HG02642 (cell line): Measurements from ENCODE around the gene GGA1.
A peak's percentile ranks its signal among the peaks of the same experiment; 100 is the strongest.

ENCODE experiments used
- ATAC-seq: cut with Tn5 transposase; IDR thresholded peaks from one replicate; pipeline ENCODE4 v1.9.1; 2021; ENCODE audit warnings: mild to moderate bottlenecking; ENCODE audit not compliant: unreplicated experiment, poor library complexity

The GGA1 gene

GRCh38 chr22:37608477-37609239, at the start of gene GGA1:
Gene GGA1, plus strand, starts transcription at chr22:37608834. Its CDS starts 27 bp downstream, at chr22:37608861.
- peak; percentile 87 for ATAC-seq

DNA sequence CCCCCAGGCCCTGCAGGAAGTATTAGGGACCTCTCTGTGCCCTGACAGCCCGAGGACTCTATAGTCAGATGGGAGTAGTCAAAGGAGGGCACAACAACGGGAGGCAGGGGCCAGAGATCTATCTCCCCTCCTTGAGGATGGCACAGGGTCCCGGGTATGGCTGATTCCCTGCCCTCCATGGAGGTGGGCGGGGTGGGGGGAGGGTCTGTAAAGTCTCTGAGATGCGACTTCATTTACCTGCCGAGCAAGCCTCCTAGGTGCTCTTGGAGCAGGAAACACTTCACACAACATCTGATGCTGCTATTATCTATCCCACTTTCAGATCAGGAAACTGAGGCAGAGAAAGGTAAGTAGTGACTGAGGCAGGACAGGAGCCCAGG, 49.1 kb upstream of the GGA1 start:
- no peak for ATAC-seq

DNA sequence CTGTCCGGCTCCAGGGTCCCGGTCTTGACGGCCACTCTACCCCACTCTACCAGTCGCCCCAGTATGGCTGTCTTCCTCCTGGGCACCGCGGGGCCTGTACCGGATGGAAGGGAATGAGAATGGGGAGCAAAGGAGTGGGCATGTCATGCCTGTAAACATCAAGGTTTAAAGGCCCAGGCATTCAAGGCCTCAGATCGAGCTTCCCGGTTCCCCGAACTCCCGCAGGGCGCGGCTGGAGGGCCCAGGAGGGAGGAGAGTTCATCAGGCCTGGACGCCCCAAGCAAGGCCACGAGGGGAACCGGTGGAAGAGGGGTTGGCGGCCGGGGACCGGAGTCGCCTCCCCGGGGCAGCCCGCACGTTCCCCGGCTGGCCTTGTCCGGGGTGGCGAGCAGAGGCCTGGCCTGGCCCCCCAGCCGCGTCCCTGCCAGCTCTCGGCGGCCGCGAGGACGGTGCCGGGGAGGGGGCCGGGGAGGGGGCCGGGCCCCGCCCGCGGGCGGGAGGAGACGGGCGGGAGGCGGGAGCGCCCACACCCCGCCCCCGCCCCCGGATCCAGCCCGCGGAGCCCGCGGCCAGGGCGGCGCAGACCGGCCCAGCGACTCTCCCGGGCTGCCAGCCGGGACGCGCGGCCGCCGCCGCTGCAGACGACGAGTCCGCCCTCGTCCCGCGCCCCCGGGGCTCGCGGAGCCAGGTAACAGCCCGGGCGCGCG, 48.6 kb upstream of the GGA1 start, which contains the start of gene CDC42EP1:
Gene CDC42EP1 (plus strand): TSS at position 580 of the 707 bp plus-strand sequence. CDS start 5,870 bp downstream, outside the sequence.
- ATAC-seq, result no peak

GRCh38 chr22:37560608-37561211, 47.9 kb upstream of the GGA1 start:
- no peak for ATAC-seq

DNA sequence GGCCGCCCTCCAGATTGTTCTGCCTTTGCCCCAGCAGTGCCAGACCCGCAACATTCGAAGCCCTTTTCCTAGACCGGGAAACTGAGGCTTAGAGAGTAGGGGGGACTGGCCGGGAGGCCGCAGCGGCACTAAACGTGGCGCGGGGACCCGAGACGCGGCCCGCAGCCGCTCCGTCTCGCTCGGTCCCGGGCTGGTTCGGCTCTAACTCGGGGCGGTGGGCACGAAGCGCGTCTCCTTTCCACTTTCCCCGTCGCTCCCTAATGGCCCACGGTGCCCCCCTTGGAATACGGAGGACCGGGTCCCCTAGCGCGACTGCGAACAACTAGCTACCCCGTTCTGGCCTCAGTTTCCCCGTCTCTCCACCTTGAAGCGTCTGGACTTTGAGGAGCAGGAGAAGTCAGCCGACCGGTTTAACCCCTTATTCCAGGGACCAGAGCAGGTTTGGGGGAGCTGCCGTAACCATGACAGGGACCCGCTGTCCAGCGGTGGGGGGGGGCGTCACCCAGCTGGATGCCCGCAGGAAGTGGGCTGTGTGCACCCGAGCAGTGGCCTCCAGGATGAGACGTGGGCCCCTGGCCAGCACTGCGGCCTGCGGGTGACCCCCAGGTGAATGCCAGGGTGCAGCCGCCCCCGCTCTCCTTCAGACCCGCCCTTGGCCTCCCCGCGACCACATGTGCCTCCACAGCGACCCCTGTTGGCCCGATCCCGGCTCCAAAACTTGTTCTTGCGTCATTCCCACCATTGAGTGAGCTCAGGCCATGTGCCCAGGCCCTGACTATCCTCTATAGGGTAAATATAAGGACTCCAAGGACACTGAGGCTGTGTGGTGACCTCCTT, 47.2 kb upstream of the GGA1 start:
- no peak for ATAC-seq

DNA sequence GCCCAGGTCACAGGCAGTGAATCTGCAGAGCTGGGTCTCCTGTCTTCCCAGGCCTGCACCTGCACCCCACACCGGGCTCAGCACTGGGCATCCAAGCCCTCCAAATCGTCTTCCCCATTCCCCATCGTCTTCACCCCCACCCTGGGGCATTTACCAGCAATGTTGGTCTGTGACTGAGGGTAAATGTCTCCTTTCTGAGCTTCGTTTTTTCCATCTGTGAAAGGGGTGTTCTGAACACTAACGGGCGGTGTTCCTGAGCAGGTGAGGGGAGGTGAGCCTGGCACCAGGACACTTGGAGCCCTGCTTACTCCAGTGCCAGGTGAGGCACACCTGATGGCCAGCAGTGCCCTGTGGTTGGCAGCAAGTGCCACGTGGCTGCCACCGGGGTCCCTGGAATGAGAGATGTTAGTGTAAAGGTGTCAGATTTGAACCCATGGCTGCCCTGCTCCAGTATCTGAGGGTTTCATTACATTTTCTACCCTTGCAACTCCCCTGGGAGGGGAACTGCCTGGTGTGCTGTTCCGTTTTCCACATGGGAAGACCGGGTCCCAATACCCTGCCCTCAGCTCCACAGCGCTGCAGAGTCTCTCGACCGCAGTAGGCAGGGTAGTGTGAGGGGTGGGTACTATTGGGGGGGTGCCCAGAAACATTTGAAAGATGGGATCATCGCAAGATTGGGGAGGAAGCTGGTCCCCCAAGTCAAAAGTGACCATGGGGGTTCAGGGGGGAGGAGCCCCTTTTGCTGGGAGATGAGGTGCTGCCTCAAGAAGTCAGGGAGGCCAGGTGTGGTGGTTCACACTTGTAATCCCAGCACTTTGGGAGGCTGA, 46.4 kb upstream of the GGA1 start:
- no peak for ATAC-seq

DNA sequence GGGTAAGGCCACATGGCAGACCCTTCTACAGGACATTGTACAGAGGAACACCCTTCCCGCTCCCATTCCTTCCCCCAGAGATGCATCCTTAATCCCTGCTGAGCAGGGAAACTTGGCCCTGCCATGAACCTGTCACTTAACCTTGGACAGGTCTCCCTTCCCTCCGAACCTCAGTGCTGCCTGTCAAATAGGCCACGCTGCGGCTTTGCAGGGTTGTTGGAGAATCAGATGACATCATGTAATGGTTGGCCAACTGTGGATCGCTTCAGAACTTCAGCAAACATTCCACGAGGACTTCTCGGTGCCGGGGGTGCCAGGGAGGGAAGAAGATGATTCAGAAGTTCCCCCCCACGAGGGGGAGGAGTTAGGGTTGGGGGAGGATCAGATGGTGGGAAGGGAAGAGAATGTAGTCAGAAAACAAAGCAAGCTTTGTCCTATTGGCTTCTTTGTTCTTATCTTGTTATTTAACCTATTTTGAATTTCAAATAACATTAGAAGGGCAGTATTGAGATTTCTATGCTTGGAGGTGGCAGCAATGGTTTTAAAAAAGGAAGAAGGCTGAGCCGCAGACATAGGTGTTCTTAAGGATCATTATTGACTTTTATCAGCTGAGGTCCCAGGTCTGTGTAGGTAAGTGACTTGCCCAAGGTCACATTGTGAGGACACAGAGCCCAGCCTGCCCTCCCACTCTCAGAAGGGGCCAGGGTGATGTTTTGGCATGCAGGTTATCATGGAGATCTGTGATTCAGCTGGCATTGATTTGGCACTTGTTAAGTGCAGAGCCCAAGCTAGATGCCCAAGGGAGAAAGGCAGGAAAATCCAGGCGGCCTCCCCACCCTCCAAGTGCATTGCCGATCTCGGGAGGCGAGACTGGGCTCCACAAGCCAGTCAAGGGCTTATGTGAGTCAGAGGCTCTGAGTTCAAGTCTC, 45.2 kb upstream of the GGA1 start:
- ATAC-seq, result no peak

GRCh38 chr22:37564111-37564711, 44.4 kb upstream of the GGA1 start:
- ATAC-seq, result no peak

GRCh38 chr22:37565830-37566229, 42.8 kb upstream of the GGA1 start:
- ATAC-seq, result no peak

DNA sequence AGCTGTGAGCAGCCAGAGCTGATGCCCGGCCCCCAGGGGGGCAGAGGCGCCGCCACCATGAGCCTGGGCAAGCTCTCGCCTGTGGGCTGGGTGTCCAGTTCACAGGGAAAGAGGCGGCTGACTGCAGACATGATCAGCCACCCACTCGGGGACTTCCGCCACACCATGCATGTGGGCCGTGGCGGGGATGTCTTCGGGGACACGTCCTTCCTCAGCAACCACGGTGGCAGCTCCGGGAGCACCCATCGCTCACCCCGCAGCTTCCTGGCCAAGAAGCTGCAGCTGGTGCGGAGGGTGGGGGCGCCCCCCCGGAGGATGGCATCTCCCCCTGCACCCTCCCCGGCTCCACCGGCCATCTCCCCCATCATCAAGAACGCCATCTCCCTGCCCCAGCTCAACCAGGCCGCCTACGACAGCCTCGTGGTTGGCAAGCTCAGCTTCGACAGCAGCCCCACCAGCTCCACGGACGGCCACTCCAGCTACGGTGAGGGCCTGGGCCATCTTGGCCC, 42.3 kb upstream of the GGA1 start:
- no peak for ATAC-seq

GRCh38 chr22:37566903-37567798, 41.5 kb upstream of the GGA1 start:
- ATAC-seq, result peak; percentile 74

- ATAC-seq, result no peak
Observed at GRCh38 chr22:37568012-37568411, 40.6 kb upstream of the GGA1 start.

GRCh38 chr22:37568448-37569008, 40.1 kb upstream of the GGA1 start:
- no peak for ATAC-seq

- no peak for ATAC-seq
Observed at GRCh38 chr22:37569009-37569920, 39.4 kb upstream of the GGA1 start.

DNA sequence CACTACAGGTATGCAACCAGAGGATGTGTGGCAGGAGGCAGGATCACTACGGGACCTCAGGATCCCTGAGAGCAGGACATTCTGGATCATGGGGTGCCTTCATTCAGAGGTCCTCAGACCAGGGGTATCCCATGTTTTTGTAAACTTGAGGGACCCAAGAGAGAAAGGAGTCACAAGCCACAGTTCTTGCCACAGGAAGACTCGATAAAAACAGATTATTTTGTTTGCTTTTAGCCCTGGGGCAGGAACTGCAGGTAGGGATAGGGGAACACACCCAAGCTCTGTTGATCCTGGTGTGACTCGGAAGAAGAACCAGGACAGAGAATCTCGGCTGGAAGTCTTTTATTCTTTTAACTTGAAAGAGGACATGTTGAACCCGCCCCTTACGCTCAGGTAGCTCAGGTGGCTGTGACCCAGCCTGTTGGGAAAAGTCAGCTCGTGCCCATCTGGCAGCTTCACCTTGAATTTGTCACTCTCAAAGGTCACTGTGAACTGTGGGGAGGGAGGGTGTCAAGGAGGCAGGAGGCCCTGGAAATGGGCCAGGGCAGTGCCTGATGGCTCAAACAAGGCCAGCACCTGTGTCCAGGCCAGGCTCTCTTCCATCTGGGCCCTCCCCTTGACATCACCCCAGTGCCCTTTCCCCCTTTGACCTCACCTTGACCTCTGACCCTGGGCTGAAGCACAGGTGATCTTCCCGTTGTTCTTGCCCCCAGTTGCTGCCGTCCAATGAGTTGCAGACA, 38.5 kb upstream of the GGA1 start:
- ATAC-seq, result no peak
